Neural cell (in vitro differentiated cells): Measurements from ENCODE around the gene SLC4A9. TPM values are rescaled to one million over a fixed set of nuclear protein-coding genes. Genes with fewer than 3 reads are reported as not detected.

Experiments
- H2AFZ ChIP-seq: fragments of 200-600, 300-800 bp; sonication (generic), shearing (Covaris generic); 2 replicates; pipeline ENCODE4 v1.6.0; 2014; ENCODE audit warnings: low read depth, mild to moderate bottlenecking, antibody characterized with exemption, low read length, moderate library complexity
- H3F3A ChIP-seq: fragments of 200-600 bp; shearing (Covaris generic); 2 replicates; pipeline ENCODE4 v1.6.1; 2016; ENCODE audit warnings: mild to moderate bottlenecking, moderate library complexity, mixed read lengths, antibody characterized with exemption, low read length; ENCODE audit not compliant: insufficient read depth, poor library complexity, severe bottlenecking
- H3K27ac ChIP-seq: fragments of 200-600, 300-800 bp; sonication (generic), shearing (Covaris generic); 2 replicates; pipeline ENCODE4 v1.5.1; 2014; ENCODE audit warnings: mild to moderate bottlenecking, low read length, moderate library complexity
- H3K27me3 ChIP-seq: fragments of 300-800, 200-600 bp; sonication (generic), shearing (Covaris generic); 2 replicates; pipeline ENCODE4 v1.6.0; 2014; ENCODE audit warnings: mild to moderate bottlenecking, low read depth, low read length, moderate library complexity; ENCODE audit not compliant: insufficient read depth
- H3K36me3 ChIP-seq: fragments of 300-800, 200-600 bp; sonication (generic), shearing (Covaris generic); 2 replicates; pipeline ENCODE4 v1.5.1; 2014; ENCODE audit warnings: mild to moderate bottlenecking, antibody characterized with exemption, low read length, moderate library complexity; ENCODE audit not compliant: insufficient read depth
- H3K4me2 ChIP-seq: fragments of 300-800, 200-600 bp; sonication (generic), shearing (Covaris generic); 2 replicates; pipeline ENCODE4 v1.6.0; 2014; ENCODE audit warnings: mild to moderate bottlenecking, low read length
- H3K4me3 ChIP-seq: fragments of 300-800, 200-600 bp; sonication (generic), shearing (Covaris generic); 2 replicates; pipeline ENCODE4 v1.5.1; 2014; ENCODE audit warnings: mild to moderate bottlenecking, low read length, moderate library complexity
- H3K79me2 ChIP-seq: fragments of 200-600 bp; shearing (Covaris generic); replicated peaks from 2 replicates; pipeline ENCODE4 v1.6.0; 2014; ENCODE audit warnings: mild to moderate bottlenecking, low read length, moderate library complexity; ENCODE audit not compliant: insufficient read depth
- H3K9ac ChIP-seq: fragments of 300-800, 200-600 bp; sonication (generic), shearing (Covaris generic); 2 replicates; pipeline ENCODE4 v1.6.1; 2016; ENCODE audit warnings: mild to moderate bottlenecking, low read length, mixed read lengths
- H3K9me2 ChIP-seq: fragments of 200-600 bp; shearing (Covaris generic); 2 replicates; pipeline ENCODE4 v1.6.1; 2016; ENCODE audit warnings: mild to moderate bottlenecking, low read length, mixed read lengths; ENCODE audit not compliant: insufficient read depth
- H3K9me3 ChIP-seq: fragments of 200-600, 300-800 bp; sonication (generic), shearing (Covaris generic); 2 replicates; pipeline ENCODE4 v1.6.1; 2016; ENCODE audit warnings: mild to moderate bottlenecking, mixed run types, low read length, moderate library complexity, mixed read lengths
- H4K20me1 ChIP-seq: fragments of 200-600 bp; shearing (Covaris generic); 2 replicates; pipeline ENCODE4 v1.6.1; 2016; ENCODE audit warnings: mild to moderate bottlenecking, mixed run types; ENCODE audit not compliant: insufficient read depth
- CTCF ChIP-seq: fragments of 450-650 bp; IDR thresholded peaks from 2 replicates; pipeline ENCODE4 v1.5.1; 2014; ENCODE audit warnings: antibody characterized with exemption, mild to moderate bottlenecking, moderate library complexity; ENCODE audit not compliant: poor library complexity, severe bottlenecking
- EP300 ChIP-seq: fragments of 450-650 bp; conservative IDR thresholded peaks from 2 replicates; pipeline ENCODE4 v1.6.1; 2014; ENCODE audit warnings: antibody characterized with exemption, mild to moderate bottlenecking, moderate library complexity; ENCODE audit not compliant: poor library complexity, severe bottlenecking
- EZH2 ChIP-seq: fragments of 200-600, 300-800 bp; shearing (Covaris generic), sonication (generic); IDR thresholded peaks from 2 replicates; pipeline ENCODE4 v1.6.1; 2014; ENCODE audit warnings: antibody characterized with exemption, low read length, borderline replicate concordance, mild to moderate bottlenecking; ENCODE audit not compliant: insufficient read depth, poor library complexity, severe bottlenecking
- MXI1 ChIP-seq: fragments of 450-650 bp; conservative IDR thresholded peaks from 2 replicates; pipeline ENCODE4 v1.6.1; 2014; ENCODE audit warnings: antibody characterized with exemption, mild to moderate bottlenecking; ENCODE audit not compliant: poor library complexity, severe bottlenecking
- POLR2AphosphoS5 ChIP-seq: IDR thresholded peaks from 2 replicates; pipeline ENCODE4 v1.6.1; 2012
- RAD21 ChIP-seq: fragments of 450-650 bp; conservative IDR thresholded peaks from 2 replicates; pipeline ENCODE4 v1.6.1; 2014; ENCODE audit warnings: antibody characterized with exemption, mild to moderate bottlenecking, moderate library complexity
- REST ChIP-seq: IDR thresholded peaks from 2 replicates; pipeline ENCODE4 v1.6.1; 2012; ENCODE audit warnings: borderline replicate concordance
- SMC3 ChIP-seq: fragments of 450-650 bp; conservative IDR thresholded peaks from 2 replicates; pipeline ENCODE4 v1.6.1; 2014; ENCODE audit warnings: antibody characterized with exemption, mild to moderate bottlenecking, moderate library complexity; ENCODE audit not compliant: poor library complexity
- TAF1 ChIP-seq: IDR thresholded peaks from 2 replicates; pipeline ENCODE4 v1.6.1; 2012; ENCODE audit warnings: low read depth
- polyA plus RNA-seq: library from polyadenylated mRNA; depleted of rRNA; stranded (reverse); fragments of >200 nt; gene quantifications from 2 replicates; pipeline ENCODE4 v1.2.3, GENCODE V29; 2014

SLC4A9 gene
- polyA plus RNA-seq, 1 donor from 2014 or later = not detected

- Histone ChIP-seq H3K4me2 (no peak overlapping the region), H3K27ac (no peak overlapping the region), H3K9ac (no peak overlapping the region), H2AFZ (no peak overlapping the region), H3K36me3 (no peaks in the 10 kb centered on the region), H3K79me2 (no peaks in the 10 kb centered on the region), H3F3A (no peaks in the 10 kb centered on the region), H3K4me3 (no peak overlapping the region), H3K27me3 (no peaks in the 10 kb centered on the region), H4K20me1 (no peaks in the 10 kb centered on the region), H3K9me3 (no peaks in the 10 kb centered on the region), H3K9me2 (no peaks in the 10 kb centered on the region)
- TF ChIP-seq TAF1 (no peak), REST (no peak), RAD21 (no peak), CTCF (no peak), MXI1 (no peak), EZH2 (no peak), EP300 (no peak), SMC3 (no peak), POLR2AphosphoS5 (no peak)
These were observed 5.9 kb downstream of the SLC4A9 start for GRCh38 chr5:140365941-140366340.

- H3F3A ChIP-seq = no peaks in the 10 kb centered on the region
- H3K27me3 ChIP-seq = no peaks in the 10 kb centered on the region
- no peaks in the 10 kb centered on the region for H3K79me2 ChIP-seq
- H3K9me2 ChIP-seq = no peaks in the 10 kb centered on the region
- no peak overlapping the region for H3K9ac ChIP-seq
- H3K36me3 ChIP-seq = no peaks in the 10 kb centered on the region
- H3K4me2 ChIP-seq = no peak overlapping the region
- no peak overlapping the region for H3K4me3 ChIP-seq
- TF ChIP-seq MXI1 (no peak), EZH2 (no peak), CTCF (no peak), REST (no peak)
- no peak overlapping the region for H2AFZ ChIP-seq
- no peaks in the 10 kb centered on the region for H4K20me1 ChIP-seq
- H3K27ac ChIP-seq = no peak overlapping the region
- no peaks in the 10 kb centered on the region for H3K9me3 ChIP-seq
These were observed 6.7 kb downstream of the SLC4A9 start for GRCh38 chr5:140366589-140367255.
